Body of pancreas (tissue), 4 donors: ENCODE results near the gene CCM2. TPM values are rescaled to one million over a fixed set of nuclear protein-coding genes. Genes with fewer than 3 reads are reported as not detected.

Experiments used
- ATAC-seq: fragments of 150-250 bp; one replicate; pipeline ENCODE4 v1.9.1; 2016
- DNase-seq, 4 donors: peaks; one replicate each; pipeline ENCODE4 v3.0.0-alpha.2; 2019
- H3K27ac ChIP-seq, 4 donors: fragments of 200-600 bp; sonication (generic); 1 replicate in 3 of 4; 2 replicates in 1 of 4; pipeline versions ENCODE4 v1.5.1 to v1.6.1; 2016 to 2019; ENCODE audit warnings: mild to moderate bottlenecking in 1 of 4, mixed read lengths in 1 of 4, moderate library complexity in 1 of 4
- H3K27me3 ChIP-seq, 2 donors: fragments of 200-600 bp; sonication (generic); one replicate each; pipeline ENCODE4 v1.6.0; 2016; ENCODE audit warnings: mild to moderate bottlenecking in 1 of 2
- H3K36me3 ChIP-seq, 2 donors: fragments of 200-600 bp; sonication (generic); replicated peaks in 1 of 2; 2 replicates each; pipeline ENCODE4 v1.5.1; 2016; ENCODE audit warnings: low read depth in 2 of 2; ENCODE audit not compliant: insufficient read depth in 1 of 2
- H3K4me1 ChIP-seq: fragments of 200-600 bp; sonication (generic); one replicate; pipeline ENCODE4 v1.6.0; 2016
- H3K4me3 ChIP-seq, 2 donors: fragments of 200-600 bp; sonication (generic); 1 replicate in 1 of 2; 2 replicates in 1 of 2; pipeline ENCODE4 v1.5.1; 2016 to 2019
- H3K9me3 ChIP-seq, 3 donors: fragments of 200-600 bp; sonication (generic); 1 replicate in 2 of 3; 2 replicates in 1 of 3; pipeline ENCODE4 v1.5.1; 2016
- POLR2A ChIP-seq, 3 donors: fragments of 450-650 bp; IDR thresholded peaks; one replicate each; pipeline ENCODE4 v1.6.1; 2016; ENCODE audit warnings: antibody characterized with exemption in 3 of 3, mild to moderate bottlenecking in 2 of 3
- WGBS, 2 donors: methylation state at CpG; one replicate each; pipeline ENCODE4 v1.1.5; 2017; 5-methylcytosine and 5-hydroxymethylcytosine counted together
- intact Hi-C: fragments of 100-400 bp; cut with DNase I; formaldehyde crosslinking; loops from one replicate; pipeline ENCODE4 v1.15.1; 2023
- total RNA-seq, 2 donors: library from RNA; depleted of rRNA; stranded (reverse); fragments of >200 nt; gene quantifications; one replicate each; pipeline ENCODE4 v1.1.0, GENCODE V29; 2016
- TF ChIP-seq, protein P1 (sequence below), 7 experiments: fragments of 450-650 bp in 4 of 7; fragments of 200-600 bp in 3 of 7; sonication (generic) in 3 of 7; IDR thresholded peaks; one replicate each; pipeline ENCODE4 v1.5.1; 2016 to 2019; ENCODE audit warnings: antibody characterized with exemption in 7 of 7

Gene CCM2
- total RNA-seq, 2 donors from 2014 or later = 19.4 to 22.3 TPM

DNA sequence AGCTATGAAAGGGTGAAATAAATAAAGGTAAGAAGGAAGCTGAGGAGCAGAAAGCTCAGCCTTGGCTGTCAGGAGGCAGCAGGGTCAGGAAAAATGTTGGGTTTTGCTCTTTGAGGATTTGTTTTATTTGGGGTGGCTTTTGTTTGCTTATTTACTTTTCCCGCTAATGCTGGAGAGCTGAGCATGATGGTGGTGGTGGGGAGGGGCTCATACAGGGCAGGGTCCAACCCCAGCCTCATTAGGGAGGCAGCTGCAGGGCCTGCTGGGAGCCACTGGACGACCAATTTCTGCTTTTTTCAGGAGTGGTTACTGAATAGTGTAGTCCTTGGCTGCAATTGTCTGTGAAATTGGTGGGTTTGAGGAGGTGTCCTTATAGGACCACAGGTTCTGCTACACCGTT is 36.3 kb downstream of the CCM2 start:
- H3K4me1 ChIP-seq = peaks cover 7% of the 10 kb centered on the region
- WGBS, 2 donors = 53 to 63% methylated on average over 3 of the region's 3 CpGs
- H3K27me3 ChIP-seq = no peaks in the 10 kb centered on the region
- no peak for TF ChIP-seq POLR2A (IDR thresholded peaks at IDR 0.05)
- TF ChIP-seq, protein P1, sequence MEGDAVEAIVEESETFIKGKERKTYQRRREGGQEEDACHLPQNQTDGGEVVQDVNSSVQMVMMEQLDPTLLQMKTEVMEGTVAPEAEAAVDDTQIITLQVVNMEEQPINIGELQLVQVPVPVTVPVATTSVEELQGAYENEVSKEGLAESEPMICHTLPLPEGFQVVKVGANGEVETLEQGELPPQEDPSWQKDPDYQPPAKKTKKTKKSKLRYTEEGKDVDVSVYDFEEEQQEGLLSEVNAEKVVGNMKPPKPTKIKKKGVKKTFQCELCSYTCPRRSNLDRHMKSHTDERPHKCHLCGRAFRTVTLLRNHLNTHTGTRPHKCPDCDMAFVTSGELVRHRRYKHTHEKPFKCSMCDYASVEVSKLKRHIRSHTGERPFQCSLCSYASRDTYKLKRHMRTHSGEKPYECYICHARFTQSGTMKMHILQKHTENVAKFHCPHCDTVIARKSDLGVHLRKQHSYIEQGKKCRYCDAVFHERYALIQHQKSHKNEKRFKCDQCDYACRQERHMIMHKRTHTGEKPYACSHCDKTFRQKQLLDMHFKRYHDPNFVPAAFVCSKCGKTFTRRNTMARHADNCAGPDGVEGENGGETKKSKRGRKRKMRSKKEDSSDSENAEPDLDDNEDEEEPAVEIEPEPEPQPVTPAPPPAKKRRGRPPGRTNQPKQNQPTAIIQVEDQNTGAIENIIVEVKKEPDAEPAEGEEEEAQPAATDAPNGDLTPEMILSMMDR (IDR thresholded peaks at IDR 0.05) = no peak
- peaks cover 0 to 4% of the 10 kb centered on the region in 2 donors for H3K36me3 ChIP-seq
- ATAC-seq = no peak
- no peak overlapping the region for H3K4me3 ChIP-seq
- DNase-seq = no peak
- H3K9me3 ChIP-seq = no peaks in the 10 kb centered on the region
- no peak overlapping the region for H3K27ac ChIP-seq
- intact Hi-C loops = no loop called here

DNA sequence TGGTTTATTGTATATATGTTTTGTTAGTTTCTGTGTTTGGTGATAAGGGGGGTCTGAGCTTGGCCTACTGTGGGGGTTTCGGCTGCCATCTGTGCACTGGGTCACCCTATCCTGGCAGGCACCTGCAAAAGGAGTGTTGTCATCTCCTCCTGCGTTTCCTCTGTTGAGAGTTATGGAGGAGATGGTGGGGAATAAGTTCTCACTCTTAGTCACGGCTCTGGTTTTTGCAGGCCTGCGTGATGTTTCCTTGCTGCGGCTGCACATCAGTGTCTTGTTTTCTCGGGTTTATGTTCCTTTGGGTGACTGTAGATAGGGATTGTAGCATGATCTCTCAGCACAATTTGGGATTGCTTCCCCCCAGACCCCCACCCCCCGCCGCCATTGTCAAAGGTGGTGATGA is 36.8 kb downstream of the CCM2 start:
- no peaks in the 10 kb centered on the region for H3K9me3 ChIP-seq
- no peak for ATAC-seq
- TF ChIP-seq, protein P1 (IDR thresholded peaks at IDR 0.05) = no peak
- no peak for TF ChIP-seq POLR2A (IDR thresholded peaks at IDR 0.05)
- no peak for DNase-seq
- peaks cover 7% of the 10 kb centered on the region for H3K4me1 ChIP-seq
- intact Hi-C loops = no loop called here
- H3K4me3 ChIP-seq = no peak overlapping the region
- 63 to 90% methylated on average over 8 of the region's 8 CpGs for WGBS, 2 donors
- peaks cover 0 to 4% of the 10 kb centered on the region in 2 donors for H3K36me3 ChIP-seq
- no peaks in the 10 kb centered on the region for H3K27me3 ChIP-seq
- H3K27ac ChIP-seq = no peak overlapping the region

DNA sequence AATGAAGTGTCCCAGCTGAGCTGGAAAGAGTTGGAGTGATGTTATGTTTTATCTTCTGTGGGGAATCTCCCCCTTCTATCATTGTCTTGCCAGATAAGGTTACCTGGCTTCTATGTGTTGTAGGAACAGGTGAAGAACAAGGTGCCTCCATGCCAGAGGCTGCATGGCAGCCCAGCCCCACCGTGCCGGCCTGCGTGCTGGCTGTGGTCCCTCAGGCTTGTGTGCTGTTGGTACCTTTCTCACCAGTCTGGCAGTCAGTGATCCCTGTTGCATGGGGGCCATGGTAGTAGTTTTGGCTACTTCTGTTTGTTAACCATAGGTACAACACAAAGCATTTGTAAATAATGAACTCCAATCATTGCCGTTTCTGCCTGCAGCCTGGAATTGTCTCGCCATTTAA is 37.9 kb downstream of the CCM2 start:
- Histone ChIP-seq H3K36me3 (peaks cover 0 to 4% of the 10 kb centered on the region in 2 donors), H3K27ac (no peak overlapping the region), H3K27me3 (no peaks in the 10 kb centered on the region), H3K4me3 (no peak overlapping the region), H3K9me3 (no peaks in the 10 kb centered on the region), H3K4me1 (peaks cover 7% of the 10 kb centered on the region)
- 95 to 98% methylated on average over 2 to 5 of the region's 5 CpGs for WGBS, 2 donors
- TF ChIP-seq, protein P1 (IDR thresholded peaks at IDR 0.05) = no peak
- TF ChIP-seq POLR2A (IDR thresholded peaks at IDR 0.05) = no peak
- ATAC-seq (no peak), DNase-seq (no peak)
- intact Hi-C loops = no loop called here

DNA sequence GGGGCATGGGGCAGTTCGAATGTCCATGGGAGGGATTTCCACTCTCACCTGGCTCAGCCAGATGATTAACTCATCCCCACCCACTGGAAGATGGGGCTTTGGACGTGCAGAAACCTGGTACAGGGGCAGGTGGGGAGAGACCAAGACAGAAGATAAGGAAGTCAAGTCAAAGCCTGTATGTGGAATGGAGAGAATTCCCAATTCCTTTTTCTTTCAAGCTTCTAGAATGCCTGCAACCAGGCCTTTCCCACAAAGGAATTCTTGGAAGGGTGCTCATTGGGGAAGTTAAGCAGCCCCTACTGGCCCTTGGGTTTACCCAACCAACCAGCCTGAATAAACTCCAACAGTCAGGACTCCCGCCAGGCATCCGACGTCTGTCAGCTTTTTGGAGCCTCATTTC is 39.1 kb downstream of the CCM2 start:
- ATAC-seq = no peak

DNA sequence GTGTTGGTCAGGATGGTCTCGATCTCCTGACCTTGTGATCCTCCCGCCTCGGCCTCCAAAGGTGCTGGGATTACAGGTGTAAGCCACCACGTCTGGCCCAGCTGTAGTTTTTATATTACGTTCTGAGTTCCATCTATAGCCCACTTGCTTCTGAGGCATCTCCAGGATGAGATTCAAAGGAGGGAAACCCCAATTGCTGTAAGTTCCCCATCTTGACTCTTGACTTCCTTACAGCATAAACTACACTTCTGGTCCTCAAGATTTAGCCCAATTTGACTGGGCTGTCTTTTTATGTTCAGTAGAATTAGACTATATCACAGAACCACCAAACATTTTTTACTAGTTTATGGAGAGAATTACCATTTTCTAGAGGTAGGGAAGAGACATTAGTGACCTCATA is 44.3 kb downstream of the CCM2 start:
- Histone ChIP-seq H3K27me3 (no peaks in the 10 kb centered on the region), H3K4me3 (no peak overlapping the region), H3K36me3 (peaks cover 0 to 2% of the 10 kb centered on the region in 2 donors), H3K4me1 (no peaks in the 10 kb centered on the region), H3K9me3 (no peaks in the 10 kb centered on the region), H3K27ac (no peak overlapping the region)
- ATAC-seq = no peak
- intact Hi-C loops = no loop called here
- 77 to 85% methylated on average over 5 of the region's 5 CpGs for WGBS, 2 donors
- TF ChIP-seq, protein P1 (IDR thresholded peaks at IDR 0.05) = no peak
- TF ChIP-seq POLR2A (IDR thresholded peaks at IDR 0.05) = no peak
- no peak for DNase-seq

More for the DNA sequence above, 39.1 kb downstream of the CCM2 start:
- 87 to 89% methylated on average over 5 of the region's 5 CpGs for WGBS, 2 donors
- intact Hi-C loops = no loop called here
- Histone ChIP-seq H3K9me3 (no peaks in the 10 kb centered on the region), H3K4me3 (no peak overlapping the region), H3K27me3 (no peaks in the 10 kb centered on the region), H3K36me3 (peaks cover 0 to 4% of the 10 kb centered on the region in 2 donors), H3K27ac (no peak overlapping the region), H3K4me1 (no peaks in the 10 kb centered on the region)
- DNase-seq = no peak
- TF ChIP-seq, protein P1 (IDR thresholded peaks at IDR 0.05) = no peak
- no peak for TF ChIP-seq POLR2A (IDR thresholded peaks at IDR 0.05)
